ENCODE data around the gene MYLK4. TPM values are rescaled to one million over a fixed set of nuclear protein-coding genes. Genes with fewer than 3 reads are reported as not detected.

MYLK4 gene
- total and polyA plus RNA-seq, 2 of the 13 experiments (the other 11 are each of a cell fraction or from before 2014, with no cell fraction given): 0.26 to 0.29 TPM

- TF ChIP-seq ZNF432 (CRISPR knock-in tag; IDR thresholded peaks at IDR 0.05; ENCODE audit: borderline replicate concordance) (no peak), SMAD9 (CRISPR knock-in tag; IDR thresholded peaks at IDR 0.05) (no peak), MAFG (CRISPR knock-in tag; IDR thresholded peaks at IDR 0.05) (no peak), ZNF44 (CRISPR knock-in tag; IDR thresholded peaks at IDR 0.05) (no peak), SRSF9 (IDR thresholded peaks at IDR 0.05; ENCODE audit: borderline replicate concordance, insufficient read depth, low read depth, low read length, poor library complexity, severe bottlenecking) (no peak), GATAD1 (CRISPR knock-in tag; IDR thresholded peaks at IDR 0.05) (no peak), NR2F6 (IDR thresholded peaks at IDR 0.05) (no peak), NR2F6 (CRISPR knock-in tag; IDR thresholded peaks at IDR 0.05) (peak; percentile 69; the same call in 1 of the 2 replicates), SP1 (IDR thresholded peaks at IDR 0.05) (no peak), SP1 (CRISPR knock-in tag; IDR thresholded peaks at IDR 0.05) (no peak), ZNF720 (CRISPR knock-in tag; IDR thresholded peaks at IDR 0.05) (no peak), ATM (IDR thresholded peaks at IDR 0.05; ENCODE audit: borderline replicate concordance) (no peak), GATAD2A (CRISPR knock-in tag; IDR thresholded peaks at IDR 0.05) (peak; percentile 69), ZNF20 (CRISPR knock-in tag; IDR thresholded peaks at IDR 0.05) (no peak)
- TF ChIP-seq, protein P1, sequence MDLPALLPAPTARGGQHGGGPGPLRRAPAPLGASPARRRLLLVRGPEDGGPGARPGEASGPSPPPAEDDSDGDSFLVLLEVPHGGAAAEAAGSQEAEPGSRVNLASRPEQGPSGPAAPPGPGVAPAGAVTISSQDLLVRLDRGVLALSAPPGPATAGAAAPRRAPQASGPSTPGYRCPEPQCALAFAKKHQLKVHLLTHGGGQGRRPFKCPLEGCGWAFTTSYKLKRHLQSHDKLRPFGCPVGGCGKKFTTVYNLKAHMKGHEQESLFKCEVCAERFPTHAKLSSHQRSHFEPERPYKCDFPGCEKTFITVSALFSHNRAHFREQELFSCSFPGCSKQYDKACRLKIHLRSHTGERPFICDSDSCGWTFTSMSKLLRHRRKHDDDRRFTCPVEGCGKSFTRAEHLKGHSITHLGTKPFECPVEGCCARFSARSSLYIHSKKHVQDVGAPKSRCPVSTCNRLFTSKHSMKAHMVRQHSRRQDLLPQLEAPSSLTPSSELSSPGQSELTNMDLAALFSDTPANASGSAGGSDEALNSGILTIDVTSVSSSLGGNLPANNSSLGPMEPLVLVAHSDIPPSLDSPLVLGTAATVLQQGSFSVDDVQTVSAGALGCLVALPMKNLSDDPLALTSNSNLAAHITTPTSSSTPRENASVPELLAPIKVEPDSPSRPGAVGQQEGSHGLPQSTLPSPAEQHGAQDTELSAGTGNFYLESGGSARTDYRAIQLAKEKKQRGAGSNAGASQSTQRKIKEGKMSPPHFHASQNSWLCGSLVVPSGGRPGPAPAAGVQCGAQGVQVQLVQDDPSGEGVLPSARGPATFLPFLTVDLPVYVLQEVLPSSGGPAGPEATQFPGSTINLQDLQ (CRISPR knock-in tag; IDR thresholded peaks at IDR 0.05): no peak
- TF ChIP-seq, protein P2, sequence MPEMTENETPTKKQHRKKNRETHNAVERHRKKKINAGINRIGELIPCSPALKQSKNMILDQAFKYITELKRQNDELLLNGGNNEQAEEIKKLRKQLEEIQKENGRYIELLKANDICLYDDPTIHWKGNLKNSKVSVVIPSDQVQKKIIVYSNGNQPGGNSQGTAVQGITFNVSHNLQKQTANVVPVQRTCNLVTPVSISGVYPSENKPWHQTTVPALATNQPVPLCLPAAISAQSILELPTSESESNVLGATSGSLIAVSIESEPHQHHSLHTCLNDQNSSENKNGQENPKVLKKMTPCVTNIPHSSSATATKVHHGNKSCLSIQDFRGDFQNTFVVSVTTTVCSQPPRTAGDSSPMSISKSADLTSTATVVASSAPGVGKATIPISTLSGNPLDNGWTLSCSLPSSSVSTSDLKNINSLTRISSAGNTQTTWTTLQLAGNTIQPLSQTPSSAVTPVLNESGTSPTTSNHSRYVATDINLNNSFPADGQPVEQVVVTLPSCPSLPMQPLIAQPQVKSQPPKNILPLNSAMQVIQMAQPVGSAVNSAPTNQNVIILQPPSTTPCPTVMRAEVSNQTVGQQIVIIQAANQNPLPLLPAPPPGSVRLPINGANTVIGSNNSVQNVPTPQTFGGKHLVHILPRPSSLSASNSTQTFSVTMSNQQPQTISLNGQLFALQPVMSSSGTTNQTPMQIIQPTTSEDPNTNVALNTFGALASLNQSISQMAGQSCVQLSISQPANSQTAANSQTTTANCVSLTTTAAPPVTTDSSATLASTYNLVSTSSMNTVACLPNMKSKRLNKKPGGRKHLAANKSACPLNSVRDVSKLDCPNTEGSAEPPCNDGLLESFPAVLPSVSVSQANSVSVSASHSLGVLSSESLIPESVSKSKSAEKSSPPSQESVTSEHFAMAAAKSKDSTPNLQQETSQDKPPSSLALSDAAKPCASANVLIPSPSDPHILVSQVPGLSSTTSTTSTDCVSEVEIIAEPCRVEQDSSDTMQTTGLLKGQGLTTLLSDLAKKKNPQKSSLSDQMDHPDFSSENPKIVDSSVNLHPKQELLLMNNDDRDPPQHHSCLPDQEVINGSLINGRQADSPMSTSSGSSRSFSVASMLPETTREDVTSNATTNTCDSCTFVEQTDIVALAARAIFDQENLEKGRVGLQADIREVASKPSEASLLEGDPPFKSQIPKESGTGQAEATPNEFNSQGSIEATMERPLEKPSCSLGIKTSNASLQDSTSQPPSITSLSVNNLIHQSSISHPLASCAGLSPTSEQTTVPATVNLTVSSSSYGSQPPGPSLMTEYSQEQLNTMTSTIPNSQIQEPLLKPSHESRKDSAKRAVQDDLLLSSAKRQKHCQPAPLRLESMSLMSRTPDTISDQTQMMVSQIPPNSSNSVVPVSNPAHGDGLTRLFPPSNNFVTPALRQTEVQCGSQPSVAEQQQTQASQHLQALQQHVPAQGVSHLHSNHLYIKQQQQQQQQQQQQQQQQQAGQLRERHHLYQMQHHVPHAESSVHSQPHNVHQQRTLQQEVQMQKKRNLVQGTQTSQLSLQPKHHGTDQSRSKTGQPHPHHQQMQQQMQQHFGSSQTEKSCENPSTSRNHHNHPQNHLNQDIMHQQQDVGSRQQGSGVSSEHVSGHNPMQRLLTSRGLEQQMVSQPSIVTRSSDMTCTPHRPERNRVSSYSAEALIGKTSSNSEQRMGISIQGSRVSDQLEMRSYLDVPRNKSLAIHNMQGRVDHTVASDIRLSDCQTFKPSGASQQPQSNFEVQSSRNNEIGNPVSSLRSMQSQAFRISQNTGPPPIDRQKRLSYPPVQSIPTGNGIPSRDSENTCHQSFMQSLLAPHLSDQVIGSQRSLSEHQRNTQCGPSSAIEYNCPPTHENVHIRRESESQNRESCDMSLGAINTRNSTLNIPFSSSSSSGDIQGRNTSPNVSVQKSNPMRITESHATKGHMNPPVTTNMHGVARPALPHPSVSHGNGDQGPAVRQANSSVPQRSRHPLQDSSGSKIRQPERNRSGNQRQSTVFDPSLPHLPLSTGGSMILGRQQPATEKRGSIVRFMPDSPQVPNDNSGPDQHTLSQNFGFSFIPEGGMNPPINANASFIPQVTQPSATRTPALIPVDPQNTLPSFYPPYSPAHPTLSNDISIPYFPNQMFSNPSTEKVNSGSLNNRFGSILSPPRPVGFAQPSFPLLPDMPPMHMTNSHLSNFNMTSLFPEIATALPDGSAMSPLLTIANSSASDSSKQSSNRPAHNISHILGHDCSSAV (CRISPR knock-in tag; IDR thresholded peaks at IDR 0.05; ENCODE audit: borderline replicate concordance): no peak
- TF ChIP-seq, protein P3, sequence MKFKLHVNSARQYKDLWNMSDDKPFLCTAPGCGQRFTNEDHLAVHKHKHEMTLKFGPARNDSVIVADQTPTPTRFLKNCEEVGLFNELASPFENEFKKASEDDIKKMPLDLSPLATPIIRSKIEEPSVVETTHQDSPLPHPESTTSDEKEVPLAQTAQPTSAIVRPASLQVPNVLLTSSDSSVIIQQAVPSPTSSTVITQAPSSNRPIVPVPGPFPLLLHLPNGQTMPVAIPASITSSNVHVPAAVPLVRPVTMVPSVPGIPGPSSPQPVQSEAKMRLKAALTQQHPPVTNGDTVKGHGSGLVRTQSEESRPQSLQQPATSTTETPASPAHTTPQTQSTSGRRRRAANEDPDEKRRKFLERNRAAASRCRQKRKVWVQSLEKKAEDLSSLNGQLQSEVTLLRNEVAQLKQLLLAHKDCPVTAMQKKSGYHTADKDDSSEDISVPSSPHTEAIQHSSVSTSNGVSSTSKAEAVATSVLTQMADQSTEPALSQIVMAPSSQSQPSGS (CRISPR knock-in tag; IDR thresholded peaks at IDR 0.05): no peak
These were observed 40.1 kb upstream of the MYLK4 start (continued) for GRCh38 chr6:2790588-2791449.

Measured in HepG2 (cell line).